RCC 7860 (cell line): ENCODE measurements around the gene GLIPR1L2.
"Not testable (repeated sequence)": the region's sequence is repeated elsewhere in the genome, so short reads cannot be mapped to it uniquely, and the experiment has no call there.

Experiments
- DNase-seq: peaks from one replicate; pipeline ENCODE4 v3.0.0-alpha.2; 2015; ENCODE audit warnings: low spot score
- FAIRE-seq: peaks from 2 replicates; lab custom pipeline; 2012; peaks lifted over from hg19 to GRCh38; lab: Jason Lieb, UNC

GLIPR1L2 gene

GRCh38 chr12:75428767-75429166 is 37.9 kb downstream of the GLIPR1L2 start:
- DNase-seq (no peak), FAIRE-seq (no peak)

GRCh38 chr12:75432924-75433323 is 42.0 kb downstream of the GLIPR1L2 start:
- DNase-seq (no peak), FAIRE-seq (no peak)

- FAIRE-seq (no peak), DNase-seq (no peak)
Observed at GRCh38 chr12:75437564-75437963, 46.7 kb downstream of the GLIPR1L2 start.

GRCh38 chr12:75438059-75438754 is 47.3 kb downstream of the GLIPR1L2 start:
- DNase-seq, result no peak

GRCh38 chr12:75439048-75439447 is 48.2 kb downstream of the GLIPR1L2 start:
- DNase-seq, result no peak
- no peak for FAIRE-seq

More at GRCh38 chr12:75438059-75438754, 47.3 kb downstream of the GLIPR1L2 start:
- FAIRE-seq, result no peak

GRCh38 chr12:75439930-75440329 is 49.0 kb downstream of the GLIPR1L2 start:
- FAIRE-seq, result no peak
- no peak for DNase-seq

GRCh38 chr12:75441687-75442449 is 51.0 kb downstream of the GLIPR1L2 start:
- not testable (repeated sequence) for FAIRE-seq, DNase-seq

GRCh38 chr12:75442454-75442853 is 51.6 kb downstream of the GLIPR1L2 start:
- not testable (repeated sequence) for FAIRE-seq, DNase-seq

- DNase-seq (no peak), FAIRE-seq (no peak)
Observed at GRCh38 chr12:75443709-75444108, 52.8 kb downstream of the GLIPR1L2 start.

GRCh38 chr12:75444429-75445136 is 53.7 kb downstream of the GLIPR1L2 start:
- DNase-seq (peak; percentile 44), FAIRE-seq (no peak)

GRCh38 chr12:75445137-75445507 is 54.2 kb downstream of the GLIPR1L2 start:
- not testable (repeated sequence) for FAIRE-seq

GRCh38 chr12:75446857-75447256 is 56.0 kb downstream of the GLIPR1L2 start:
- DNase-seq, result peak; percentile 44
- FAIRE-seq, result peak; percentile 17

More at GRCh38 chr12:75445137-75445507, 54.2 kb downstream of the GLIPR1L2 start:
- DNase-seq, result not testable (repeated sequence)

GRCh38 chr12:75447691-75448393 is 57.0 kb downstream of the GLIPR1L2 start:
- DNase-seq, result no peak
- no peak for FAIRE-seq

GRCh38 chr12:75452675-75453330 is 61.9 kb downstream of the GLIPR1L2 start:
- peak; percentile 31 for DNase-seq
- FAIRE-seq, result no peak

- DNase-seq (no peak), FAIRE-seq (no peak)
Observed at GRCh38 chr12:75455839-75456238, 65.0 kb downstream of the GLIPR1L2 start.

- FAIRE-seq (no peak), DNase-seq (no peak)
Observed at GRCh38 chr12:75457191-75457590, 66.3 kb downstream of the GLIPR1L2 start.

- not testable (repeated sequence) for FAIRE-seq, DNase-seq
Observed at GRCh38 chr12:75457866-75458265, 67.0 kb downstream of the GLIPR1L2 start.

- DNase-seq (no peak), FAIRE-seq (no peak)
Observed at GRCh38 chr12:75459755-75460154, 68.9 kb downstream of the GLIPR1L2 start.

GRCh38 chr12:75460204-75460603 is 69.3 kb downstream of the GLIPR1L2 start:
- FAIRE-seq, result no peak
- no peak for DNase-seq
